ENCODE measurements around the gene SH3BP5L.
"Not testable (repeated sequence)": the region's sequence is repeated elsewhere in the genome, so short reads cannot be mapped to it uniquely, and the experiment has no call there.

The SH3BP5L gene

DNA sequence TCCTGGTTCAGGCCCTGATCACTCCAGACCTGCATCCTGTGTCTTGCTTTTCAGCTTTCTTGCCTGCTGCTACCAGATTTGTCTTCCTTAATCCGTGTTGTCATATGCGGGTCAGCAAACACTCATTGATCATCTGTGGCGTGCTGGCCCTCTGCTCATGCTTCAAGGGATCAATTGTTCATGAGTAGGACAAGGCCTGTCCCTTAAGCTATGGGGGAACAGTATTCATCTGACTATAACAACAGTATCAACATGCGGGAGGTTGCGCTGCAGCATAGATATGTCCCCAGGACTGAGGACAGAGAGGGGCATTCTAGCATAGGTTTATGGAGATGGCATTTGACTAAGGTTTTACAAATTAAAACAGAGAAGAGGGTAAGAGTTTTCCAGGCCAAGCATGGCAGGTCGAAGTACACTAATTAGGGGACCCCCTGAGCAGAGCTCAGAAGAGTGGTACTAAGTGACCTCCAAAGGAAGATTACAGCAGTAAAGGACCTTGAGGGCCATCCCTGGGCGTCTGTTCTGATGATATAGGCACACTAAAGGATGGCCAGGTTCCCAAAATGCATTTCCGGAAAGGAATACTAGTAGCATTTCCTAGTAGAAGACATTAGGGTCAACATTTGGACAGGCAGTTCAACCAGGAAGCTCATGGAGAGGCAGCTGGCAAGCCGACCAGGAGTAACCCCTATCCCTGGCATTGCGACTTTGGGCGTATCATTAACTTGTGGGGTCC is 11.5 kb upstream of the SH3BP5L start:
- H3K27ac ChIP-seq, result peak overlapping the region; percentile 1 to 100 (median 99)
- peak overlapping the region; percentile 69 to 99 (median 97) for H3K4me3 ChIP-seq

DNA sequence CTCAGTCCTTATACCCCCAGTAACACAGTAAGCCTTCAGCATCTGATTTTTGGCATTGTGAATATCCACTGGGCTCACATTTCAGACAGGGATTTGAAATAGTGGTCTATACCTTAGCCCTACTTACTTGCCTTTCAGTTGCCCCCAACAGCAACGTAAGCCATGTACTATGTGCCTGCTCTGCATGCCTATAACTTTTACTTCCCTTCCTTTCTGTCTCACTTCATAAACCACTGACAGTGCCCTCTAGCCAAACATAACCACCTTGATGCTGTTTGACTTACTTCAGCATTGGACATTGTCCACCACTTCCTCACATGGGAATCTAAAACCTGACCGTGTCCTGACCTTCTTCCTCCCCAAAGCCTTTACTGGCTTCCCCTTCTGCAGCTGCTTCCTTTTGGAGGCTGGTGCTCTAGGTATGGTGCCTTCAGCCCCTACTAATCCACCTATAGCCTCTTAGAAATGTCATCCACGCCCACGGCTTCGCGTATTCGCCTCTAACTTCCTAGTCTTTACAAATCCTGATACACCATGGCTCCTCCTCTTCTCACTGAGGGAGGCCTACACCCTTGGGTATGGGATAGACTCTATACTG is 8.7 kb upstream of the SH3BP5L start:
- H3K4me3 ChIP-seq, result no peak overlapping the region
- H3K27ac ChIP-seq, result no peak overlapping the region

DNA sequence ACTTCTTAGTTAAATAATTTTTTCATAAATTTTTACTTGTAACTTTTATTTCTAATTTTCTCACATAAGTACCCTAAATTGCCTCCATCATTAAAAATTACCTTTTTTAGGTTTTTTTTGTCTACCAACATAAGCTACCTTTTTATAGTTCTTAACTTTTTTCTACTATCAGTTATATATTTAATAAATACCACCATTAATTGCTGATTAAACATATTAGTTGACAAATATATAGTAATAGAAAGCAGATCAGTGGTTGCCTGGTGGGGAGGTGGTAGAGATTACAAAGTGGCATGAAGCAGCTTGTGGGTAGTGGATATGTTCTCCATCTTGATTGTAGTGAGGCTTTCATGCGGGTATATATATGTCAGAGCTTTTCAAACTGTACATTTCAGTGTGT is 6.1 kb upstream of the SH3BP5L start:
- H3K27ac ChIP-seq, result no peak overlapping the region
- no peak overlapping the region for H3K4me3 ChIP-seq

DNA sequence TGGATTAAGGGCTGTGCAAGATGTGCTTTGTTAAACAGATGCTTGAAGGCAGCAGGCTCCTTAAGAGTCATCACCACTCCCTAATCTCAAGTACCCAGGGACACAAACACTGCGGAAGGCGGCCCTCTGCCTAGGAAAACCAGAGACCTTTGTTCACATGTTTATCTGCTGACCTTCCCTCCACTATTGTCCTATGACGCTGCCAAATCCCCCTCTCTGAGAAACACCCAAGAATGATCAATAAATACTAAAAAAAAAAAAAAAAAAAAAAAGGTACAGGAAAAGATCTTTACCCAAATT is 5.0 kb upstream of the SH3BP5L start:
- not testable (repeated sequence) for H3K27ac ChIP-seq, H3K4me3 ChIP-seq

DNA sequence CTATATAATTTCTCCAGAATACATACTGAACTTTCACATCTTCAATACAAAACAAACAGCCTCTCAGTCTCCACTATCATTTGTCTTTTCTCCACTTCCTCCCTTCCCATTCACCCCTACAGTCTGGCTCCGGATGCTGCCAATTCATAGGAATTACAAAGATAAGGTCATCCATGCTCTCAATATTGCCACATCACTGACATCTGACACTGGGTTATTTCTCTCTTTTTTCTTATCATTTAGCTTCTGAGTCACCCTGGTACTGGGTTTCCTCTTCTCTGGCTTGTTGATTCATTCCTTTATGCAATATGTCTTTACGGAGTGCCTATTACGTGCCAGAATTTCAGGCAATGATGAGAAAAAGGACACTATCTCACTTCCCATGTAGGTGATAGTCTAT is 3.1 kb upstream of the SH3BP5L start:
- Histone ChIP-seq H3K27ac (no peak overlapping the region), H3K4me3 (no peak overlapping the region)

DNA sequence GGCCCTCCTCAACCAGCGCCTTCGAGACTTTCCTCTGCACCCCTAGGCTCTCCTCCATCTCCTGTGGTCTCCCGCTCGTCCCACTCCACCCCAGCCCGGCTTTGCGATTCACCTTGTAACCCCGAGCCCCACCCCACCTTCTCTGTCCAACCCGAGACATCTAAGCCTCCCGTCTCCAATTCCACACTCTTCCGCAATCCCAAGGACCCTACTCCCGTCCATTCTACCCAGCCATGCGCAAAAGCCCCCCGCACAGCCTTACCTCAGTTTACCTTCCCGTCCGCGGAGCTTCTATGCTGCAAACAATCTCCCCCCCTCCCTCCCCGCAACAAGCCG is 174 bp downstream of the SH3BP5L start:
- Histone ChIP-seq H3K27ac (peak overlapping the region; percentile 45 to 99 (median 93)), H3K4me3 (peak overlapping the region; percentile 67 to 90 (median 75))

DNA sequence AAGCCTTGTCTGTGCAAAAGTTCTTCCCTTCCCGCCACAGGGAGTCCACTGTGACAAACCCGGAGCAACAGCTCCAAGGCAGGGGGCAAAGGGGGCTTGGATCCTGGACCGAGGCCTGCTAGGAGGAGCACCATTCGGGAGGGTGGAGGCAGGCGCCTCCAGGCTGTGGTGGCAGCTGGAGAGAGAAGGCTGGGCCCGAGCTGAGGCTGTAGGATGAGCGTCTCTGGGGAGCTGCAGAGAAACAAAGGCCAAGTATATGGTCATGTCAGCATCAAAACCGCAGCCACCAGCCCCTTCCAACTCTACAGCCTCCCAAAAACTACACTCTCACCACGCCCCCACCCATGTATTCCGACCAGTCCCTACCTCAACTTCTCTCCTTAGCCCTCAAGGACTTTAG is 579 bp downstream of the SH3BP5L start:
- peak overlapping the region; percentile 45 to 99 (median 93) for H3K27ac ChIP-seq
- peak overlapping the region; percentile 67 to 90 (median 75) for H3K4me3 ChIP-seq

DNA sequence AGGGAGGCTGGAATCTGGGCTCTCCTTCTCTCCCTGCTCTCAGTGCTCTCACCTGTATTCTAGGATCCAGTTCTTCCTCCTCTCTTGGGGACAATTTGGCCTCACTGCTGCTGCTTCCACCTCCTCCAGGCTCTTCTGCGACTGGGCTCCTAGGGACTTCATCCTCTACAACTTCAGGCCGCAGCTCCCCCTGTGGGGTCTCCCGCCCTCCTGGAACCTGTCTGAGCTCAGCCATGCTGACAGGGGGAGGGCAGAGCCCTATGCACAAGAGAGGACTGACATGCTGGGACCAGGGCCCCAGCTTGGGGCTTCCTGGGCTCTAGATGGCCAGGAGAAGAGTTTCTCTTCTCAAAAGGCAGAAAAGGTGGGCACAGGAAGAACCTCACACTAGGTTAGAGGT is 1.0 kb downstream of the SH3BP5L start:
- H3K27ac ChIP-seq, result peak overlapping the region in 18 of 21 experiments; percentile 86 to 99 (median 93)
- peak overlapping the region; percentile 67 to 90 (median 75) for H3K4me3 ChIP-seq

DNA sequence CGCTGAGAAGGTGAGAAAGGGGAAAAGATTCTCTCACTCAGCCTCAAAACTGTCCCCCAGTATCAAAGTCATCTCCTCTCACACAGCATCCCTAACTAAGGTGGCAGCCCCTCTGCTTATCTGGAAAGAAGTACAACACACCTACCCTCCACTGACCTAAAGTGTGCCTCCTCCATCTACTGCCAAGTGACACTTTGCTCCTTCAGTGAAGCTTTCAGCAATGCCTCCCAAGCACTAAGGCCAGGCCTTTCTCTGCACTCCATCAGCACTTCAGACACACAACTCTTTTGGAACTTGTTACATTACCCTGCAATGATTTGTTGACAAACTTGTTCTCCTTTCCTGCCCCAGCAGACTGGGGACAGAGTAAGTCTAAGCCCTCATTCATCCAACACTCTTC is 1.4 kb downstream of the SH3BP5L start:
- Histone ChIP-seq H3K27ac (peak overlapping the region in 12 of 21 experiments; percentile 46 to 99 (median 93)), H3K4me3 (peak overlapping the region in 1 of 7 experiments; percentile 85)

DNA sequence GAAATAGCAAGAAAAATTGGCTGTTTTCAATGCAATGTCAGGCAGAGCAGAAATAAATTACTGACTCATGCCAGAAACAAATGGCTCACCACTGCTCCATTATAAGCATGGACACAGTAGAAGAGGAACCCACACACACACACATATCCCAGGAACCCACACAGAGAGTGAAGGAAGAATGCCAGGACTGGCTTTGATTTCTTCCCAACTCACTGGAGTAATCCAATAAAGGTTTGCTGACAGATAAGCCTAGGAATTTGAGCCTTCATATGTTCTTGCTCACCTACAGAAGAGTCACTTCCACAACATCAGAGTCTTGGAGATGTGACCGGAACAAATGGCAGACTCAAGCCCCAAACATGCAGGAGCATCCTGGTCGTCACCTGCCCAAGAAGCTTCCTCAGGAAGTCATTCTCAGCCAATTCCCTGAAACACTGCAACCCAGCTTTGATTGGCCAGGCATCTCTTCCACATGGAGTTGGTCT is 2.2 kb downstream of the SH3BP5L start:
- H3K4me3 ChIP-seq, result no peak overlapping the region

DNA sequence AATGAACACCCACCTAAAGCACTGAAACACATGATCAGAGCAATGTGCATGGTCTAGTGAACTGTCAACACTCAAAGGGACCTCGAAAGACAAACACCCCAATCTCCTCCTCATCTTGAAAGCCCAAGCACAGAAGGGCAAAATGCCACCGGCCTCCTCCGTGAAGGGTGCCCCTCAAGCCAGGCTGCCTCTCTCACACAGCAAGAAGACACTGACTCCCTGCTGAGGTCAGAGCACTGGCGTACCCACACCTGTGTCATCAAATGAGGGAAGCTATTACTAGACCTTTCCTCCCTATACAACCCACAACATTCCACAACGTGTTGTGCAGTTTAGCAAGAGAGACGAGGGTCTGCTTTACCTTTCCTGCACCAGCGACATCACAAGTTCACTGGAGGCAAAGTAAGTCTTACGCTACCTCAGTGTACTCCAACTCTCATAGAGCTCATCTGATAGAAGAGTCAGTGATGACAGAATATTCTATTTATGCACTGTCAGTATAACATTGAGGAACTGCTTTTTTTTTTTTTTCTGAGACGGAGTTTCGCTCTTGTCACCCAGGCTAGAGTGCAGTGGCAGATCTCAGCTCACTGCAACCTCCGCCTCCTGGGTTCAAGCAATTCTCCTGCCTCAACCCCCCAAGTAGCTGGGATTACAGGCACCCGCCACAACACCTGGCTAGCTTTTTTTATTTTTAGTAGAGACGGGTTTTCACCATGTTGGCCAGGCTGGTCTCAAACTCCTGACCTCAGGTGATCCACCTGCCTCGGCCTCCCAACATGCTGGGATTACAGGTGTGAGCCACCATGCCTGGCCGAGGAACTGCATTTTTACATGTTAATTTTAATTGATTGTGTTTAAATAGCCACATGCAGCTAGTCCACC is 3.3 kb downstream of the SH3BP5L start:
- H3K4me3 ChIP-seq, result no peak overlapping the region

More for the DNA sequence above, 2.2 kb downstream of the SH3BP5L start:
- H3K27ac ChIP-seq, result peak overlapping the region in 2 of 21 experiments; percentile 5 to 36

DNA sequence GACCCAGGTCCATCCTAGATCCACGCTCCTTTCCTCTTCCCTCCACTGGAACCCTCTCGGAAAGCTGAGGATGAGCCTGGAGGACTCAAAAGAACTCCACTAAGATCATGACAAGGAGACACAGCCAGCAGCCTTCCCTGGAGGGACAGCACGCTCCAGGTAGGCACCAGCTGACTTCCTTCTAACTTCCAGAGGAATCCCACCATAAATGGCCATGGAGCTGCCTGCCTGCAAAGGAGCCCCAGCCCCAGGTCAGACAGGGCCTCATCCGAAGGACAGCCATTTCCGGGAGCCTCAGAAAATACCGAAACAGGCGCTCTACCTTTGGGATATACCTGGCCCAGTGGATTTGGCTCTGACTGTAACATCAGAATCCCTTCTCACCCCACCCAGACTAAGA is 4.1 kb downstream of the SH3BP5L start:
- peak overlapping the region in 1 of 21 experiments; percentile 16 for H3K27ac ChIP-seq

More for the DNA sequence above, 3.3 kb downstream of the SH3BP5L start:
- peak overlapping the region in 3 of 21 experiments; percentile 5 to 48 (median 16) for H3K27ac ChIP-seq

DNA sequence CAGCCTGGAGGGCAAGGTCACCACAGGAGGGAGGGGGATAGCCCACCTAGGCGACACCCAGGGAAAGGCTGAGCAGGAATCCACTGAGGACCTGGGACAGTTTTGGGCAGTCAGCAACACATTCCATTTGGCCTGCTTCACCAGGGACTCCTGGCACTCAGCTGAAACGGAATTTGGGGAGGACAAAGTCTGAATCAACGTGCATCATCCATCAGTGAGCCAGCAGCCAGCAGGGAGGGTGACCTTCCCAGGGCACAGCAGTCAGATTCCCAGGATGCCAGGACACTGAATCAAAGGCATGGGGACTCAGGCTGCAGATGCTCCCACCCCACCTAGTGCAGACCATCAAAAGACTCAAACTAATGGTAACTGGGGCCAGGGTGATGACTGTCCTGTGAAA is 4.6 kb downstream of the SH3BP5L start:
- H3K27ac ChIP-seq, result no peak overlapping the region
- no peak overlapping the region for H3K4me3 ChIP-seq

More for the DNA sequence above, 4.1 kb downstream of the SH3BP5L start:
- H3K4me3 ChIP-seq, result no peak overlapping the region

DNA sequence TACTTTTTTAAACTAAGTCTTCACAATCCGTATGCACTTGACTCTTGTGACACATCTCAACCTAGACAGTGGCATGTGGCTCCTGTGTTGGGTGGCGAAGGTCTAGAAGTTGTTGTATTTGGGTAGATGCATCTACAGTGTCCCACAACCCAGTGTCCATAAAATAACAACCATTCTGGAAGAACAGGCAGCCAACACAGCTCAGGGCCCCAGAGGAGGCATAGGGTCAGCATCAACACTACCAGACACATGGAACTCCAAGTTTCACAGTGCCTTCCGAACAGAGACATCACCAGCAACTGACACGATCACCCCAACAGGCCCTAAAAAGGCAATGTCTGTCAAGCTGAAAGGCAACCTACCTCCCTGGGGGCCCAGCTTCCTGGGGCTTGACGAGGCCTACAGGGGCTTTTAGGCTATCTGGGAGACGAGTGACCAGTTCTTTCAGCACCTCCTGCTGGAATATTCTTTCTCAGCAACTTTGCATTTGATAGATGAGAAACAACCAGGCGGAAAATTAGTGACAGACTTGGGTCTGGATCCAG is 5.6 kb downstream of the SH3BP5L start:
- Histone ChIP-seq H3K4me3 (no peak overlapping the region), H3K27ac (no peak overlapping the region)

DNA sequence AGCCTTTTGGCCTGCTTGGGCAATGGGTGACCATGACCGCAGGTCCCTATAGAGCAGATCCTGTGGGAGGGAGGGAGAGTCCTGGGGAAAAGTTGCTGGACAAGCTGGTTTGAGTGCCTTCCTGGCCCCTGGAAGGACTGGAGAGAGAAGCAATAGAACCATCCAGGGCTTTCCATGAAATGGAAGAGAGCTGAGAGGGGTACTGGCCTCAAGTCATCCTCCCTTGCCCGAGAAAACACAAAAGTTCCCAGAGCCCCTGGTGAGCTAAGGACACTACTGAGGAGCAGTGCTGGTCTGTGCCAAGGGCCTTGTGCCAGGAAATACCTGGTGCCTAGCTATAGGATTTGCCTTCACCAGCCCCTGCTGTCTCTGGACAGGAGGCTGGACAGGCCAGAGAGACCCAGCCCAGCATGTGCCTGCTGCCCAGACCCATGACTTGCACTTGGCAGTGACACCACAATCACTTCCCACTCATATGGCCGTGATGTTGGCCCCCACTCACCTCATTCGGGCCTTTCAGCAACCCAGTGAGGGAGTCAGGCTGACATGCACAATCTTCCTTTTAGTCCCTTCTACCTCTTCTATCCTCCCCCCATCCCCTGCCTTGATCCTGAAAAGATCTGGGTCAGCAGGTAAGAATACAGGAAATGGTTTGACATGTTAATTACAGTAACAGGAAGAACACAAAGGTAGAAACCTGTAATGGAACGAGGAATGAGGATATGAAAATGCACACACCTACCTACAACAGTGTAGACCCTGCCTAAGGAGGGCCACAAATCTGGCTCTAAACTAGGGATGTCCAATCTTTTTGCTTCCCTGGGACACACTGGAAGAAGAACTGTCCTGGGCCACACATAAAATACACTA is 7.0 kb downstream of the SH3BP5L start:
- Histone ChIP-seq H3K27ac (peak overlapping the region in 2 of 21 experiments; percentile 8 to 47), H3K4me3 (no peak overlapping the region)

DNA sequence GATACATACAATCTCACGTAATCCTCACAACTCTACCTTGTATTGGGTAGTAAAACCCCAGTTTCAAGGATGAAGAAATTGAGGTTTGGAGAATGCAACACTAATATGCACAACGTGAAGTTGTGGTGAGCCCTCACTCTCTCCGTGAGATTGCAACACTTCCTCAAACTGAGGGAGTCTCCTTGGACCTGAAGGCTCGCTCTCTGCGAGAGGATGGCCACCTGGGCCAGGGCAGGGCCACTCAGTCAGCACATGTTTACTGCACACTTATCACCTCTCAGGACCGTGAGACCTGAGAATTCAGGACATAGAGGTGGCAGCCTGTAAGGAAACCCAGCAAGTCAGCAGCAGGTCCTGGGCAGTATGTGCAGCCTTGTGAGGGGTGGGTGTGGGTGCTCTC is 8.7 kb downstream of the SH3BP5L start:
- Histone ChIP-seq H3K4me3 (no peak overlapping the region), H3K27ac (peak overlapping the region in 1 of 21 experiments; percentile 22)

DNA sequence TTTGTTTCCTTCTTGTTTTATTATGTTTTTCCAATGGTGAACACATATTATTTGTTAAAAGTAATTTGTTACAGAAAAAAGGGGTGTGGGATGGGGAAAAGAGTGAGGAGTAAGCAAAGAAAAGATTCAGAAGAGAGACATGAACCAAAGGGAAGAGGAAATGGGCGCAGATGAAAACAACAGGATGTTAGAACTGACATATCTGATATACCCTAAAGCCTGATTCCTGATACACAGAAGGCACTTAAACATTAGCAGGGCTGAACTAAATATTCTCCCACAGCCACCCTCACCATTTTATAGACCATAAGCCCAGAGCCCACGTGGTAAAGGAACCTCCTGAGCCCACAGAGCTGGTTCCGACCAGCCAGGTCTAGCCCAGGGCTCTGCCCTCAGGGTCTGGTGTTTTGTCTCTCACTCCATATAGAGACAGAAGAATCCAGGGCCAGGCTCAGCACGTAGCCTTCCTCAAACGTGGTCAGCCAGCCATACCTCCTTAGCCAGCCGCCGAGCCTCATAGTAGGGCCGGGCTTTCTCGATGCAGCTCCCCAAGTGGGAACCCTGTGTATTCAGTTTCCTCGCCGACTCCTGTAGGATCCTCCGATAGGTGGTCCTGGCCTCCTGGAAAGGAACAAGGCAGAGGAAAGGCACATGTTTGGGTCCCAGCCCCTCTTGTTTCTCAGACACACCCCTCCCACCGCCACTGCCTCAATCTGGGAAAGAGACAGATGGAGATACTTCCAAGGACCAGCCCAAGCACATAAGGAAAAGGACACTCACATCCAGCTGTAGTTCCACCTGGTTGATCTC is 9.5 kb downstream of the SH3BP5L start:
- peak overlapping the region in 1 of 21 experiments; percentile 22 for H3K27ac ChIP-seq
- H3K4me3 ChIP-seq, result no peak overlapping the region

DNA sequence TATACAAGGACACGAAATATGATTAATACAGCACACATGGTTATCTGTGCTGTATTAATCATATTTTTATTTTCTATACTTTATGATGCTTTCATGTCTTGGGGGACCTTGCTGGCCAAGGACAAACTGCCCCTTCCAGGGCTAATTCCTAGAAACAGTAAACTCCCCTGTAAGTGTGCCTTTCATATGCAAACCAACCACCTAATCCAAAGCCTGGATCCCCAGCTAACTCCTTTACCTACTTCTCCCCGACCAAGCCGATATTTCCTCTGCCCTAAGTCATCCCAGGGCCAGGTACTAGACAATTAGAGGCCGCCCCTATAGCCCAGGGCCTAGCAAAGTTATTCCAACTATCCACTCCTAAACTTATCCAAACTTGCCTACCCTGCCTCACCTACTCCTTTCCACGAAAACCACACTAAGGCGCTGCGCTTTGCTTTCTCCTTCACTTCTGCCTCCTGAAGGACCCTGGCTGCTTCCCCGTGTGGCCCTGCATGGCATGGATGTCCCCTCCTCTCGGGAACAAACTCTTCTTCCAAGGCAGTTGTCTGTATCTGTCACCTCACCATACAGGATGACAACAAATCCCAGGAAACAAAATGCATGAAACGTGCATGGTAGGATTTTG is 10.2 kb downstream of the SH3BP5L start:
- no peak overlapping the region for H3K27ac ChIP-seq
- H3K4me3 ChIP-seq, result no peak overlapping the region
